Endometrial microvascular endothelial cells (primary cell): ENCODE results near the gene FRMPD2. TPM values are rescaled to one million over a fixed set of nuclear protein-coding genes. Genes with fewer than 3 reads are reported as not detected.
"Not testable (repeated sequence)": the region's sequence is repeated elsewhere in the genome, so short reads cannot be mapped to it uniquely, and the experiment has no call there.

ENCODE experiments used
- in situ Hi-C: cut with HindIII; loops from 2 replicates; pipeline ENCODE4 v1.10.0; 2017; ENCODE audit warnings: low sequenced_read_pairs, low pct_unique_long_range_greater_than_20kb; ENCODE audit errors: inconsistent ontology term
- total RNA-seq: library from RNA; depleted of rRNA; stranded (reverse); fragments of >200 nt; gene quantifications from one replicate; pipeline ENCODE4 v1.2.3, GENCODE V29; 2015; ENCODE audit errors: inconsistent ontology term

FRMPD2 gene
- total RNA-seq, 1 donor from 2014 or later = not detected

DNA sequence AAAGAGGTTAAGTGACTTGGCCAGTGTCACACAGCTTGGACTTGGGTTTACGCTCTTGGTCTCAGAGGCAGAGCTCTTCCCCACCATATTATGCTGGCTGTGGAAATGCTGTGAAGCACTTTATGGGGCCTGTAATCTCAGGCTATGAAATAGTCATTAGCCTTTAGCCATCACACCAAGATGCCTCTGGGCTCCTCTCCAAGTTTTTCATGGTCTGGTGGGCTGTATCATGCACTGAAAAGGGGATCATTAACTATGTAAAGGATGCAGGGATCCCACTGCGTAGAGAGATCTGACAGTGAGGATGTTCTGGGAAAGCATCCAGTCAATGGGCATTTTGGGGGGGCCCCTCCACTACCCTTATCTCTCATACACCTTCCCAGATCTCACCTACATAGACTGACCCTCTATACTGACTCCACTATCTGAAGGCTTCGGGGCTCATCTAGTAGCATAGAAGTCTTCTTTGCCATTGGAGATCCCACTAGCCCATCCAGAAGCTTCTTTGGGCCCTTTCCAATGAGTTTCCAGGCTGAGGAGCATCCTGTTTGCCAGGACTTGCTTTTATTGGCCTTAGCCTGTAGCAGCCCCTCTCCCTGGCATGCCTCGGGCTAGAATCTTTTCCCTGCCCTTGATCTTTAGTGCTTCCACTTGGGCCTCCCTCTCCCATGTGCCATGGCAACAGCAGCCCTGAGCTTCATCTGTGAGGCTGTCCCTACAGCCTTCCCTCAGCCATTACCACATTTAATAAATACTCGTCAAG is 19.6 kb downstream of the FRMPD2 start:
- in situ Hi-C loops = no loop called here

DNA sequence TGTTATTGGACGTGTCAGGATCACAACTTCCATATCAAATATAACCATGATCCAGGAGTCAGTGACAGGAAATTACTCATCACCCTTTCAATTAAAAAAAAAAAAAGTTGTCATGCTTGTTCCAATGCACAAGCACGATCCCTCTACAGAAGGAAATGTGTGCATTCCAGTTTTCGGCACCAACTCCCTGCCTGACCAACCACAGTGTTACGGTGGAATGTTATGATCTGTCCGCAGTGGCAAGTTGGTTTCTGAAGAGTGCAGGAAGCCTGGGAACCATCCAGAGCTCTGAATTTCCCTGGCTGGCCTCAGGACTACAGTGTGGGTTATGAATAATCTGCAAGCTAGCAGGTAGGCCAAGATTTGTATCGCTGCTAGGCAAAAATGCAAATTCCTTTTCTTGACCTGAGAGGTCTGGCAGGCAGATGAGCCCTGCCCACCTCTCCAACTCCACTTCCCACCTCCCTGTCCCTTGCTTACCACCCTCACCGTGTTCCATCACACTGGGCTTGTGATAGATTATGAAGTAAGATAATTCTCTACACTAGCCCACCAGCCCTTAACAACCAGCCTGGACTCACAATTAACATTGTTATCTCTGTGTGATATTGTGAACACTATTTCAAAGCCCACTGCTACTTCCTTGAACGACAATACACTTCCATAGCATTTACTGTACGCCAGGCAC is 20.4 kb downstream of the FRMPD2 start:
- in situ Hi-C loops = no loop called here

DNA sequence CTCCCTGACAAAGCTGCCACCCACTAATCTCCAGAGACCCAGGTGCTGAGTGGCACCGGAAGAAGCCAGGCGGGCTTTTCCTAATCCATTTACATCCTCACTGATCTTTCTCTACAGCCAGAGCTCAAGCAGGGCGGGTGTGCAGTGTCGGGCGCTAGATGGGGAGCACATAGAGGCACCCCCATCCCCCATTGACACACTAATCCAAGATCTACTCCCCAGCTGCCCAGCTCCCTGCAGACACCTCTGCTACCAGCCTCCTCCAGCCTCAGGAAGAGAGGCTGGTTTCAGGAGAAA is 22.2 kb downstream of the FRMPD2 start:
- in situ Hi-C loops = no loop called here

DNA sequence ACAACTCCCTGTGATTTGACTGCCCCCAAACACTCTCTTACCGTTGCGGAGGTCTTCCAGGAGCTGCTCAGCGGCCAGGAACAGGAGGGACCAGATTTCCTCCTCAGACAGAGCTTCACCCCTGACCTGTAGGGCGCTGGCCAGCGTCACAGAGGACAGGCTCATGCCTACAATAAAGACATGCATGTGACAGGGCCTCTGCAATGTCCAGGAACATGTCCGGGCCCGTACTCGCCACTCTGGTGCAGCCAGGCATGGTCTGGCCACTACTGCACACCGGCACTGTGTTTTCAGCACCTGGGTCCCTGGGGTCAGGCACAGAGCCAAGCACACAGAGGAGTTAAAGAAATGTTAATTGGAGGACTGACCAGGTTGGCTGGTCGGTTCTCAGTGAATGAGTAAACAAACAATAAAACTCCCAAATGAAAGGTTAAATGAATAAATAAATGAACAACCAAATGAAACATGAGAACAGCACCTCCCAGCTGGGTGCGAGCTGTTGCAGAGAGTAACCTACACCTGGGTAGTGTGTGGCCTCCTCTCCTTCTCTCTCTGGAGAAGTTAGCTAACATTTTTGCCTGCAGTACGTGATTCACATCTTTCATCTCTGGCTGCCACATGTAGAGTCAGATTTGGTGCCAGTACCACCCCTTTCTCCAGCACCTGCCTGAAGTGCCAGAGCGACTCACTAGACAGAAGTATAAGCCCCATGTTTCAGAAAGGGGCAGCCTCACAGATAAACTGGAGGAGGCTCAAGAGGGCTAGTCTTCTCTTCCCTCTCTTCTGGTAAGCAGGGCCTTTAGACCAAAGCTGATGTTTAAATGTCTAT is 22.8 kb downstream of the FRMPD2 start:
- in situ Hi-C loops = no loop called here

DNA sequence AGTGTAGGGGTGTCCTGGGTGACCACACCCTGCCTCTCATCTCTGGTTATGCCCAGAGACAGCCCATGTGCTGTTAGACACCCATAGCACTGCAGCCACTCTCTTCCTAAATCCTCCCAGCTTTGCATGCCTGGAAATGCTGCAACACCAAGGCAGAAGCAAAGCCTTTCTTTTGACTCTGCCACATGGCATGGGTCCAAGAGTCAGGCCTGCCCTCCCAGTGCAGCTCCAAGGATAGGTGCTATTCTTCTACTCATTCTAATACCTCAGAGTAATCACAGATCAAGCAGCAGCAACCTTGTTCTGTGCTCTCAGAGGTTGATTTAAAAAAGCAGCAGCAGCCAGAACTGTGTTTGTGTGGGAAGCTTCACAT is 23.4 kb downstream of the FRMPD2 start:
- in situ Hi-C loops = no loop called here

DNA sequence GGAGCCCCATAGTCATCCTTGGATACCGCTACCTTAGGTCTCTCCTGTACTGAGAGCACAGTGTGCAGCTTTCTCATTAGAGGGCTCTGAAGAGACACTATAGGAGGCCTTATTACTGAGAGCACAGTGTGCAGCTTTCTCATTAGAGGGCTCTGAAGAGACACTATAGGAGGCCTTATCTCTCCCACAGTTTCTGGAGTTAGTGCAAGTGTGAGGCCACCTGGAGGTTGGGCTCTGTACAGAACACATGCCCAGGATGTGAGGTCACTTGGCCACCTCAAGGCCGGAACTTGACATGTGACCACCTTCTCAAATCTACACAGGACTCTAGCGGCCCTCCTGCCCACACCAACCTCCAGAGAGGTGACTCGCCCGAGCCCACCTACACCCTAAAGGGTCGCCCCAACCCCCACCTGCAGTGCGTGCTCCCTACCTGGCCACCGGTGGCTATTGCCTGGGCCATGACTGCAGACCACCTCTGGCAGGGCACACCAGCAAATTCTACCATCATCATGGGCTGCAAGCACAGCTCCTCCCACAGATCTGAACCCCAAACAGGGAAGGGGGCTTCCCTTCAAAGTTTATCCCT is 24.6 kb downstream of the FRMPD2 start:
- in situ Hi-C loops = no loop called here

DNA sequence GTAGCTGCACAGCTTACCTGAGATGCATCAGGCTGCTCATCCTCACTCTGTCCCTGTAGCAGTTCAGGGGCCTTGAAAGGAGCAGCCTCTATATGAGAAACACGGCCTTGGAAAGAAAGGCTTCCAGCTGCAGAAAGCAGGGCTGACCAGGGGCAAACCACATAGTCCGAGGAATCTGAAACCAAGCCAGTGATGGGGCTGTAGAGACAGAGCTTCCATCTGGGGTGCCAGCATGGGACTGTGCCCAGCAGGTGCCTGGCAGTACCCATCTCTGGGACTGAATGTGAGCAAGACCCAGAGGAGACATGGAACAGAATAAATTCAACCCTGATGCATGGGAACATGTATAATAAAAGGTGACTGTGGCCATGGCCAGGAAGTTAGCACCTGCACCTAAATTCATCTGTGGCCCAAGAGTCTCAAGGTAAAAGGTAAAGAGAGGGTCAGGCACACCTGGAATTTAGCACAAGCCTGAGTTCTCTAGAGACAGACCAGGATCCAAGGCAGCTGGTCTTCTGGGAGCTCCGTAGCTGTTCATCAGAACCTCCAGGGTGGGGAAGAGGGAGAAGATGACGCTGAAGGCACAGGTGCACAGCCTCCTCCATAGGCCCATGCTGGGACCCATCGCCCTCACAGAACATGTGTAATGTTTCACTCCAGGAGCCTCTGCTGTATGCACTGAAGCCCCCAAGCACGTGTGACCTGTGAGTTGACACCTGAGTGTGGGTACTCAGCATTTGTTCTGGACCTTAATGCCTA is 25.3 kb downstream of the FRMPD2 start:
- in situ Hi-C loops = no loop called here

DNA sequence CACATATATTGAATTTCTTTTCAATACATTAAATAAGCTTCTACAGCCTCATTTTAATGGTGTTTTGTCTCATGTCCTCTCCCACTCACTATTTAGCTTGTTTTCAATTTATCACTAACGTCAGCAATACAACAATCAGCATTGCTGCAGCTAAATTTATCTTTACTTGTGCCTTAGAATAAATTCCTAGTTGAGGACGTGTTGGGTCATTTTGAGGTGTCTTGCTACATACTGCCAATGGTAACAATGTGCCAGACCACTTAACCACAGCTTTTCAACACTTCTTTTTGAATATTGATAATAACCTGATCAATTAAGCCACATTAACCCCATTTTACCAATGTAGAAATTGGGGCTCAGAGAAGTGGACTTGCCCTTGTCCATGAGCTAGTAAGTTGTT is 26.0 kb downstream of the FRMPD2 start:
- in situ Hi-C loops = no loop called here

DNA sequence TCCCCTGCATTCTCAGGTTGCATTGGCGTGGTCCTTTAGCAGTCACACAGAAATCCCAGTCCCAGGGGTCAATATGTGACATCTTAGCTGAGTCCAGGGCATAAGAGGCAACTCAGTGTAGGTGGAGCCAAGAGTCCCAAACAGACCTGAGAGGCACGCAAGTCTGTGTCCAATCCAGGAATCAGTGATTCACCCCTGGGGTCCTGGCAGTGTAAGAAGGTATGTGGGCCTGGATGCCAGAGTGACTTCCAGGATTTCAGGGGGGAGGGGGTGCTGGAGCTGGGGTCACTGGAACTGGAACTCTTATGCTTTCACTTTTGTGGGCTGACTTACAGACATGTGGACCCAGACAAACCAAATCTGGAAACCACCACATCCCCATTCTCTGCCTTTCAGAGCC is 26.8 kb downstream of the FRMPD2 start:
- in situ Hi-C loops = no loop called here

DNA sequence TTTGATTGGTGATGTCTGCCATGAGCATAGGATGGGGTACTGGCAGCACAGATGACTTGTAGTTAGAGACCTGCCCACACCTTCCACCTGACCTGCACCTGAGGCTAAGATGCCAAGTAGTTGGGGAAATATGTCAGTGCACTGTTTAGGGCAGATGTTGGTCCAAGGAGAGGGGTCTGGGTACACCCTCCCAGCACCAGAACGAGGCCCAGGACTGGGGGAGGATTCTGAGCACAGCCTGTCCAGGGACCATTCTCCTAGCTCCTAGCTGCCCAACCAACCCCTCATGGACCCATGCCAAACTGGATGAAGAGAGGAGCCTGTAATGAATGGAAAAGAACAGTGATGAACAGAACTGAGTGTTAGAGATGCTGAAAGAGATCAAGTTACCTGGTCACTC is 28.0 kb downstream of the FRMPD2 start:
- in situ Hi-C loops = no loop called here

DNA sequence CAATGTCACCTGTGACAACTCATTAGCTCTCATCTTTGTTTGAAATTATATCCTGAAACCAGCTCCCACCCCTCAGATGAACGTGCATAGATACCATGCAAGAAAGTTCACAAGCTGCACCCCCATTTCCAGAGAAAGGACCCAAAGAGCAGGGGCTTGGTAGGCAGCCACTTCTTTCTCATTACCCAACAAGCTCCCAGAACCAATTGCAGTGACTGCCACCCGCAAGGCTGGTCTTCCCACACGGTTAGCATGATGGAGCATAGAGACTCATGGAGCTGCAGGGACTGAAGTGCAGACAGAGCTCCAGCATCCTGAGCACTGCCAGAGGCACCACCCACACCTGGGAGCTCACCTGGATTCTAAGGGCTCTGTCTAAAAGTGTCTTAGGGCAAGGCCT is 28.5 kb downstream of the FRMPD2 start:
- in situ Hi-C loops = no loop called here

DNA sequence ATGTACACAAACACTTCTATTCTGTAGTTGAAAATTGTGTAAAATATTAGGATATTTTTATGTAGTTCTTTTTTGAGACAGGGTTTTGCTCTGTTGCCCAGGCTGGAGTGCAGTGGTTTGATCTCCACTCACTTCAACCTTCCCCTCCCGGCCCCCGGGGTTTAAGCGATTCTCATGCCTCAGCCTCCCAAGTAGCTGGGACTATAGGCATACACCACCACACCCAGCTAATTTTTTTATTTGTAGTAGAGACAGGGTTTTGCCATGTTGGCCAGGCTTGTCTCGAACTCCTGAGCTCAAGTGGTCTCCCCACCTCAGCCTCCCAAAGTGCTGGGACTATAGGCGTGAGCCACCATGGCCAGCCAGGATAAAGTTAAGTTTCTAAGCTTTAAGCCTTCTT is 30.6 kb downstream of the FRMPD2 start:
- in situ Hi-C loops = not testable (repeated sequence)

DNA sequence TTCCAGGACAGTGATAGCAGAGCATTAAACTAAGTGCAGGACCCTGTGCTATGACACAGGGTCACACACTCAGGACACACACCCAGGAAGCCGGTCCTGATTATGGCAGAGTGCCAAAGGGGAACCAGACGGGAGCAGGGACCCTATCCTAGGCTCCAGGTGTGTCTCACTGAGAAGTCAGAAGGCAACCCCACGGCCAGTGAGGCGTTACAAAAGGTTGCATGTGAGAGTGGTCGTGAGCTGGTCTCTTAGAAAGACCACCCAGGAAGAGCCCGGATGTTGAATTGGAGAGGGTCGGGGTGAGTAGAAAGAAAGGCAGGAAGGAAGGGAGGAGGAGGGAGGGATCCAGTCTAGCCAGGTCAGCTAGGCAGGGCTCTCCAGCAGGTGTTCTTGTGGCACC is 31.0 kb downstream of the FRMPD2 start:
- in situ Hi-C loops = no loop called here

DNA sequence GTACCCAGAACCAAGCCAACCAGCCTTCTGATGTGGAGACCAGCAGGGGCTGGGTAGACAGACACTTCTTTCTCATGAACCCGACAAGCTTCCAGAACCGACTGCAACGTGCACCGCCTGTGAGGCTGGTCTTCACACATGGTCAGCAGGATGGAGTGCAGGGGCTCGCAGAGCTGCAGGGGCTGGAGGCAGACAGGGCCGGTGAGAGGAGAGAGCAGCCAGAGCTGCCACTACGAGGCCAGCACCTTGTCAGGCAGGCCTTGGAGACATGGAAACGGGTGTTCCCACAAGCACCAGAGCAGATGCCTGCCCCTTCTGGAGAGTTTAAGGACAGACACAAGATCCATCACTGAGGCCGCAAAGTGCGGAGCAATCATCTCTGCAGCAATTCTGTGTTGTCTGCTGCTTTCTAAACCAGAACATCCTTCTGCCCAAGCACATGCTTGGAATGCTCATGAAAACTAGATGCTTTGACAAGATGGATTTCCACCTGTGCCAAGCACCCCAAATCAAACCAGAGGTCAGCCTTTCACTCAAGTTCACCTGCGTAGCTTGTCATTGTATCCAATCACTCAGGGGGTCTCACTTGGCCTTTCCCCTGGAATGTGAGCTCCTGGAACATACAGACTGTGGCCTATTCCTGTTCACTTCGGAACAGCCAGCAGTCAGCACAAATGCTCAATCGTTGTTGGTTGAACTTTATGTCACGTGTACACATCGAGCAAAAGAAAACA is 32.2 kb downstream of the FRMPD2 start:
- in situ Hi-C loops = no loop called here

DNA sequence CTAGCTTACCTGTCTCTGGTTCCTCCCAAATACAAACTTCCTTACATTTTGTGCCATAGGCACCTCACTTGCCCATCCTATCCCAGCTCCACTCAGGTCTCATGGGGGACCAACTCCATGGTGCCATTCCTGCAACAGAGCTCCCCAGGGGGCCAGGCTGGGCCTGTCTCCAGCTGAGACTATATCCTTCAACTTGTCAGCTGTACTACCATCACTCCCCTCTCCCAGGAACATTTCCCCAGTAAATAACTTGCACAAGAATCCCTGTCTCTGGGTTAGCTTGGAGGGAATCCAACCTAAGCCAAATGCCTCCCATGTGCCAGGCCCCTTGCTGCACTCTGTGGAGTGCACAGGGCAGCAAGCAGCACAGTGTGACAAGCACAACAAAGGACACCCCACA is 33.2 kb downstream of the FRMPD2 start:
- in situ Hi-C loops = no loop called here

DNA sequence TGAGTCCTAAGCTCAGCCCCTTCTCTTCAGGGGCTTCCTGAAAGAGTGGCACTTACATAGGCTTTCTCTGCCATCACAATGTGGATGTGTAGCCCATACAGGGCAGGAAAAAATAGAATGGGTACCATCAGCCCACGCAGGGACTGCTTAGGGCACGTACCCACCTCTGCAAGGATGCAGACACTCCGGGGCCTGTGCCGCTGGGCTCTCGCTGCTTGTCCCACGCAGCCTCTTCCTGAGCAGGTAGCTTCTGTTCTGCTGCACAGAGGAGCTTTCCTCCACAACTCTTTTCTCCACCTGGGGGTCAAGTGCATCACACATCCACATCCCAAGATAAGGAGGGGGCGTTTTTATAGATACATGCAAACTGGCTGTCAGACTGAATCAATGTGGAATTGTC is 34.3 kb downstream of the FRMPD2 start:
- in situ Hi-C loops = no loop called here

DNA sequence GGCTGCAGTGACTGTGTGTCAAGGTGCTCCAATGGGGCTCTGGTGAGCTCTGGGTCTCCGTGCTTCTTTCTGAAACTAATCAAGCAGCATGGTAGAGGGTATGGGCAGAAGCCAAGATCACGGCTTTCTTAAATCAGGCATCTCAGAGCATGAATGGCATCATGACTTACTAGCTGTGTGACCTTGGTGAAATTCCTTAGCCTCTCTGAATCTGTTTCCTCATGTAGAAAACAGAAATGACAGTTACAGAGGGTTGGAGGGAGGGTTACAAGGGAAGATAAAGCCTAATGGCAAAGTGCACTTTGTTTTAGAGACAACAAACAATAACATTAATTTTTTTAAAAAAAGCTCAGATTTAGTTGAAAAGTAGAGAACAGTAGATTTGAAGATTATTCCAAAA is 34.9 kb downstream of the FRMPD2 start:
- in situ Hi-C loops = no loop called here

DNA sequence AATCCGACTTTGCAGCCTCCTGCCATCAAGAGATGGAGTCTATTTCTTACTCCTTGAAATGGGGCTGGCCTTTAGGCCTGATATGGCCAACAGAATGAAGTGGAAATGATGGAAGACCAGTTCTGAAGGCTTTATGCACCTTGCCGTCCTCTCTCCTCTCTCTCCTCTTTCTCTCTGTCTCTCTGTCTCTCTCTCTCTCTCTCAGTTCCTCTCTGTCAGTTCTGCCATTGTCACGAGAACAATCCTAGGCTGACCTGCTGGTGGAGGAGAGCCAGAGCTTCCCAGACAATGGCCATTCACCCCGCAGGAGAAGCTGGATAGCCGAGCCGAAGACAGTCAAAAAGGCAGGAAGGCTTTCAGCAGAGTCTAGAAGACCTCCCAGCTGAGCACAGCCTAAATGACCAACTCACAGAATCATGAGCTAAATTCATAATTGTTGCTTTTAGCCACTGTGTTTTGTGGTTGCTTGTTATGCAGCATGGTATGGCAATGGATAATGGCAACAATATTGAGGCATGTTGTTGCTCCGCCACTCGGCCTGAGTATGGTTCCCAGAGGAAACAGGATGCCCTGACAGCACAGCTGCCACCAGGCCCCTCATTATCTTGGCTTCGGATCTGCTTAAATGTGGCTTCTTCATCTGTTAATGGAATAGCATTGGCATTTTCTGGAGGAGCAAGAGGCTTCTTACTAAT is 35.5 kb downstream of the FRMPD2 start:
- in situ Hi-C loops = no loop called here
